NCI-H2227 (cell line): ENCODE measurements around the gene PIGU.
"Not testable (repeated sequence)": the region's sequence is repeated elsewhere in the genome, so short reads cannot be mapped to it uniquely, and the experiment has no call there.

Source experiments
- DNase-seq: peaks from one replicate; lab custom pipeline; 2025; ENCODE audit not compliant: unreplicated experiment; lab: John Stamatoyannopoulos, UW

PIGU gene

DNA sequence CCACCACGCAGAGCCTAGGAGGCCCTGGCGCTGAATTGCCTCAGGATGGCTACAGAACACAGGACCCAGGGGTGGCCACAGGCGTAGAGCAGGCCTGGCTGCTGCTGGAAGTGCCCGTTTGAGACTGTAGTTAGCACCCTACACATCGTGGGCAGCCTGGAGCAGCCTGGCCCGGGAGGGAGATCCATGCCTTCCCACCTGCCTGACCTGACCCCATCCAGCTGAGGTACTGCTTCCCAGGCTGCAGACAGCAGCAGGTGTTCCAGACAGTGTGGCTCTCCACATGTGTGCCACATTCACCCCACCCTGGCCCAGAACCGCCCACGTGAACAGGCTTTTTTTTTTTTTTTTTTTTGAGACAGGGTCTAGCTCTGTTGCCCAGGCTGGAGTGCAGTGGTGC lies 139.2 kb downstream of the PIGU start:
- no peak for DNase-seq

GRCh38 chr20:34536798-34537394 lies 140.0 kb downstream of the PIGU start:
- peak; percentile 63 for DNase-seq

- DNase-seq = no peak
These were observed 141.0 kb downstream of the PIGU start for GRCh38 chr20:34535857-34536256.

- no peak for DNase-seq
These were observed 141.5 kb downstream of the PIGU start for GRCh38 chr20:34535301-34535840.

- DNase-seq = no peak
These were observed 142.3 kb downstream of the PIGU start for GRCh38 chr20:34534391-34535165.

DNA sequence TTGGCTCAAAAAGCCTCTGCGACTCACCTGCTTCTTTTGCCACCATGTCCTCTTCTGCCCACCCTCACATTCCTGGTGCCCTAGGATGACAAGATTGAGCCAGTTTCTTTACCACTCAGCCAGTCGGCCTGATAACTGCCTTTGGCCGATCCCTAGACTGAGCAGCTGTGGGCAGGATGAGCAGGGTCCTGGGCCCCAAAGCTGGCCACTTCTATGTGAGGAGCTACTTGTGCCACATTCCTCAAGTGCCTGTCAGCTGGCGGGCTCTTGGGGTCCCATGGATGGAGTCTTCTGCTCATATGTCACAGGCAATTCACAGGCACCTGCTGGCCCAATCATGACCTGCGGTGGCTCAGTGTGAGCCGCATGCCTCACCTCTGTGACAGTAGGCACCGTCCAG lies 144.1 kb downstream of the PIGU start:
- no peak for DNase-seq

GRCh38 chr20:34532320-34532719 lies 144.6 kb downstream of the PIGU start:
- DNase-seq = no peak

DNA sequence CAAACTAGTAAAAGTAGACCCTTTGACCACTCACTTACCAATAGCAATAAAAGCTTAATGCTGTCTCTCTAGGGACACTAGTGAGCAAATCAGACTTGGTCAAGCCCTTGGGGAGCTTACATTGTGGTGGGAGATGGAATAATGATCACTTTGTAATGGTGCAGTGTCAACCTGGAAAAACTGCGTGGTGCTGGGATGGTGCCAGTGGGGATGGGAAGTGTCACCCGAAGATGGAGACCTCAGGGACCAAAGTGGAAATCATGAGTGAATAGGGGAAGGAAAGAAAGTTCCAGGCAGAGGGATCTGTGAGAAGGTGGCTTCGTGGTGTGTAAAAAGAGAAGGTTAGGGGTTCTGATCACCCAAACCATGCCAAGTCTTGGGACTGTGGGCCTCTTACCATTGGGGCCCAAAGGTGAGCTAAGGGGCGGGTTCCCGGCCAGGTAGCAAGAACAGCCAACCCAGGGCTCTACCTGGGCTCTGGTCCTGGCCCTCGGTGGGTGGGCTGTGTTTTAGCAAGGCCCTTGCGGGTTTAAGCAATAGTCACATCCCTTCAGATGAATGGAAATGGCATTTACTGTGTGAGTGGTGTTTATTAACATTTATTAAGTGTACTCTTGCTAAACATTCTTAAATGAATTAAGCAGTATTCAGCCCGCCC lies 145.2 kb downstream of the PIGU start:
- DNase-seq = no peak

DNA sequence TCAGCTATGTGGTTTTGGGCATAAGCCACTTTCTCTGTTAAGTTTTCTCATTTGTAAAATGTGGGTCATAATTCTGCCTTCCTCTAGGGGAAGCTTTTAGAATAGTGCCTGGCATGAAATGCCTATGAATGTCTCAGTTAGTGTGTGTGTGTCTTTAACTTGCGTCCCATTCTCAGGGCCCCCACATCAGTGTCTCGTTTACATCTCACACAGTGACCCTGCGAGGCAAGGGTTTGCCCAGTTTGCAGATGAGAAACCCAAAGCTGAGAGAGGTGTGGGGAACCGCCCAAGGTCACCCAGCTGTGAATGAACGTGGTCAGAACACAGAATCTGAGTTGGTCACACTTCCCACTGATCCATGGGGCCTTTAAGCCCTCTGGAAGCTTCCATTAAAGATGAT lies 146.6 kb downstream of the PIGU start:
- DNase-seq = no peak

DNA sequence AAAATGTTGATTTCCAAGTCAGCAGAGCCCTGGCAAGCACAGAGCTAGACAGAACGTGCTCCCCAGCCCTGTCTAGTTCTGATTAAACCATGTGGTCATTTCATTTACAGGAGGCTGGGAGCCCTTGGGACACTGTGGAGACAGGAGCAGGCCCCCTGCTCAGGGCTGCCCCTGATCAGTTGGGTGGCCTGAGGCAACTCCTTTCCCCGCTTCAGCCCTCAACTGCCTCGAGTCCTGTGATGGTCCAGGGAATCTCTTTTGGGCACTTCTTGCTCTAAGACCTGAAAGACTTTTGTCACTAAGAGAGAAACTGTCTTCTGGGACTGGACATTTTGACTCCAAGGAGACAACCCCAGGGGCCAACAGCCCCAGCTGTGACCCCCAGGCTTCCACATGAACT lies 147.2 kb downstream of the PIGU start:
- DNase-seq = no peak

DNA sequence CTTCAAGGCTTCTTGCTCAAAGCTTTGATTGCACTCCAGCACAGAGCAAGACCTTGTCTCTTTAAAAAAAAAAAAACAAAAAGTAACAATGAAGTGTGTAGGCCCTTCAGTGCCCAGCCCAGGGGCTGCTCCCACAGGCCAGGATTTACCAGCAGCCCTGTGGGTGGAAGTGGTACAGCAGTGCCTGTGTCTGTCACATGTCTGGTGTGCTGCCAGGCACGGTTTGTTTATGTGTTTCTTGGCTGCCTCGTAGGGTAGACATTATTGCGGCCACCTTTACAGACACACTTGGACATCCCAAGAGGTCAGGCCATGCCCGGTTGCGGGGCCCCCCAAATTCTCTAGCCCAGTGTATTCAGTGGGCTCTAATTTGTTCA lies 148.0 kb downstream of the PIGU start:
- no peak for DNase-seq

DNA sequence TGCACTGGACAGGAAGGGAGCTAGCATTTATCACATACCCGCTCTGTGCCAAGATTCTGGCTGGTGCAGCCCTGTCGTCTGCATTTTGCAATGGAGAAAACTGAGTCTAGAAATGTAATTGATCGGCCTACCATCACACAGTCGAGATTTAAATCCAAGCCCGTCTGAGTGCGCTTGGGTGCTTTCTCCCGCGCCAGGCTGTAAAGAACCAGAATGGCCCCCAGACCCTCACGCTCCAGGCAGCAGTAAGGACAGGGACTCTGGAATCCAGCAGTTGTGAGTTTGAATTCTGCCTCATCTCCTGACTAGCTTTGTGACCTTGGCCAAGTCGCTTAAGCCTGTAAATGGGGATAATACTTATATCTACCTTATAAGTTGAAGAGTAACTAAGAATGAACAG lies 149.9 kb downstream of the PIGU start:
- no peak for DNase-seq

DNA sequence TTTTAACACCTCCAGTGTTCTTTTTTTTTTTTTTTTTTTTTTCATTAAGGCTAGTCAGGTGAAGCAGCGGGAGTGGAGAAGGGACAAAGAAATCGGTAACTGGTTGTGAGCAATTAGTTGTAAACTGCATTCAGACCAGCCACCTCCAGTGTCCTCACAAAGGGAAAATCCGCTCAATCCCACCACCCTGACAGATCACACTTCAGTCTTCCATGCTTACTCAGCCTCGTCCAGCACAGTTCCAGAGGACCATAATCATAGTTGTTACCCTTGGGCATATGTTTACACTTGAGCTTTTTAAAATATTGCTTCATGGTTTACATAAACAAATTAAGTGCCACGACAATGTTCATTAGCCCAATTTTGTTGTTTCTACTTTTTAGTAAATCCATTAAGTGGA lies 150.4 kb downstream of the PIGU start:
- no peak for DNase-seq

DNA sequence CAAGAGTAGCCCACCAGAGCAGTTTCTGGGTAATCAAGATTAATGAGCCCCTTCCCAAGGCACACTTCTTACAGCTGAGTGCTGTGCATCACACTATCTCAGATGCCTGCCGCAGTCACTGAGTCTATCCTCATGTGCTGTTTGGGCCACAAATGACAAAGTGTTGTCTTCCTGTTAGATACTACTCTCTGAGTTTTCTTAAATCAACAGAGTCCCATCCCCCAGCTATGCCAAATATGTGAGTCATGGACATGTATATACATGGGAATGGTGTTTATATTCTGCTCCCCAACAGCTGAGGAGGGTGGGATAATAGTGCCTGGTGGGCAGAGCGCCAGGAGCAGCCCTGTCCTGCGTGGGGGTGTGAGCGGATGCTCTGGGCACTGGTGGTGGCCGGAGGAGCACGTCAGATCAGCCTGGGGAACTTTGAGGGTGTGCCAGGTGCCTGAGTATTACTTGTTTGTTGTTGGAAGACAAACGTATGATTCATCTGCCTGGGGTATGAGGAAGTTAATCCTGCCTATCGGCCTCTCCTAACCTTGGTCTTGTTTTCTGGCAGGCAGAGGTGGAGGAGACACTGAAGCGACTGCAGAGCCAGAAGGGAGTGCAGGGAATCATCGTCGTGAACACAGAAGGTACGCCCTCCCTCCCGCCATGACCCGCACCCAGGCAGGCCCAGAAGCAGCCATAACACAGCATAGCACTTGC lies 151.0 kb downstream of the PIGU start:
- no peak for DNase-seq

DNA sequence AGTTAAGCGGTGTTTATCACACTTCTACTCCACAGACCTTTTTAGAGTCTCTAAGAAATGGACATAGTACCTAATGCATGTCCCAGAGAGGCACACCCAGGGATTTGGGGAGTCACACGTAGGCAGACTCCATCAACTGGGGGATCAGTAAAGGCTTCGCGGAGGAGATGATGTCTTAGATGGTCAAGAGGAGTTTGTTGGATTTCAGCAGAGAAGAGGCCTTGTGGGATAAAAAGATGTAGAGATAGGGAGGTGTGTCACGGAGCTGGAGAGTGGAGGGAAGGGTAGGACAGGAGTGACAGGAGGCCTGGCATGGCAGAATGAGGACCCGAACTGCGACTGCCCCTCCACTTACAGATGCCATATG lies 151.6 kb downstream of the PIGU start:
- no peak for DNase-seq

DNA sequence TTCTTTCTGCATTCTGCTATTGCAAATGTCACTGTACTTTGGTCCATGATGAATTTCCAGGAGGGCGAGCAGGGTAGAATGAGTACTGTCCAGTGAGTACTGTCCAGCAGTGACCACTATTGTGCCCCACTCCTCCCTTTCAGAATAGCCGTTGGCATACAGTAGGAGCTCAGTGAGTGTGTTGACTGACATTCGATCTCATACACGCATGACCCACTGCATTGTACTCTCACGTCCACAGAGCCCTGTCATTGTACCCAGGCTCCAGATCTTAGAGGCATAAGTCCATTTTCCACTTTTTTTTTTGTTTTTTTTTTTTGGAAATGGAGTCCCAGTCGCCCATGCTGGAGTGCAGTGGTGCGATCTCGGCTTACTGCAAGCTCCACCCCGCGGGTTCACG lies 152.5 kb downstream of the PIGU start:
- no peak for DNase-seq

DNA sequence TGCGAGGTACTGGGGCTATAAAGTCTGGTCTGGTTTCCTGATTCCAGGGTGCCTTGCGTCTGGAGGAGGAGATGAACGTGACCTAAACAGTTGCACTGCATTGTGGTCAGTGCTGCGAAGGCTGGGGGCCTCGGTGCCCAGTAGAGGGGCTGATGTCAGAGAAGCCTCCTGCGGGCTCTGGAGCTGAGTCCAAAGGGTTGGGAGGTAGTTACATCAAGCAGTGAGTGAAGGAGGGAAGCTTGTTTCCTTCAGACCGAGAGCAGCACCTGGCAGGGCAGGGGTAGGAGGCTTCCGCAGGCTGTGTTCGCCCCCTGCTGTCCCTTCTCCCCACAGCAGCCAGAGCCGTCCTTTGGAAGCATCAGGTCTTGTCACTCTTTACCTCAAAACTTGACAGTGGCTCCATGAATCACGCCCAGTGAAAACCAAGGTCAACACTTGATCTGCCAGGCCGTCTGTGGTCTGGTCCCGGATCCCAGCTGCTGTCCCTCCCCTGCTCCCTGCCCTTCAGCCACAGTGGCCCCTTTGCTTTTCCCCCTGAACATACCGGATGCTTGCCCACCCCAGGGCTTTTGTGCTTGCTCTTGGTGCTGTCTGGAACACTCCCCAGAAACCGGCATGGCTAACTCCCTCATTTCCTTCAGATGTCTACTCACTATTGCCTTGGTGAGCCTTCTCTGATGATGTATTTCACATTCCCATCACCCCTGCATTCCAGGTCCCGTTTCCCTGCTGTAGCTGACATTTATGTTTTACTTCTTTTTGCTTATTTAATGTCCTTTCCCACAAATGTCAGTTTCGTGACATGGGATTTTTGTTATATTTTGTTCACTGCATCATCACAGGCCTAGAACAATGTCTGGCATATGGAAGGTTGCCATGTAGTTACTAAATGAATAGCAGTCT lies 153.7 kb downstream of the PIGU start:
- DNase-seq = peak; percentile 52

DNA sequence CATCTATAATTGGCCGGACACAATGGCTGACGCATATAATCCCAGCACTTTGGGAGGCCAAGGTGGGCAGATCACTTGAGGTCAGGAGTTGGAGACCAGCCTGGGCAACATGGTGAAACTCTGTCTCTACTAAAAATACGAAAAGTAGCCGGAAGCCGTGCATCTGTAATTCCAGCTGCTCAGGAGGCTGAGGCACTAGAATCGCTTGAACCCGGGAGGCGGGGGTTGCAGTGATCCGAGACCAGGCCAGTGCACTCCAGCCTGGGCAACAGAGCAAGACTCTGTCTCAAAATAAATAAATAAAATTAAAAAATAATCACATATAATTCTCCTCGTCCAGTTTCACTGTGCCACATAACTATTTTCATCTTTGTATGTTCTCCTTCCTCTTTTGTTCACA lies 157.1 kb downstream of the PIGU start:
- not testable (repeated sequence) for DNase-seq

- not testable (repeated sequence) for DNase-seq
These were observed 158.0 kb downstream of the PIGU start for GRCh38 chr20:34518863-34519262.

GRCh38 chr20:34517114-34517505 lies 159.8 kb downstream of the PIGU start:
- no peak for DNase-seq
